Gastroesophageal sphincter (tissue), 3 donors: Measurements from ENCODE around the gene ISLR2.

Experiments used
- EP300 ChIP-seq: sonication (generic); formaldehyde crosslinking; IDR thresholded peaks from one replicate; pipeline ENCODE4 v1.6.1; 2017; ENCODE audit warnings: antibody characterized with exemption, mild to moderate bottlenecking
- POLR2A ChIP-seq, 2 donors: fragments of 450-650 bp; IDR thresholded peaks; one replicate each; pipeline ENCODE4 v1.6.1; 2017; ENCODE audit warnings: antibody characterized with exemption in 2 of 2, mild to moderate bottlenecking in 2 of 2, moderate library complexity in 1 of 2
- POLR2AphosphoS5 ChIP-seq: sonication (generic); formaldehyde crosslinking; IDR thresholded peaks from one replicate; pipeline ENCODE4 v1.6.1; 2017; ENCODE audit warnings: antibody characterized with exemption
- TF ChIP-seq, protein P1 (sequence below), 4 experiments: fragments of 200-600 bp in 2 of 4; fragments of 450-650 bp in 2 of 4; sonication (generic) in 1 of 4; IDR thresholded peaks; one replicate each; pipeline ENCODE4 v1.5.1; 2017 to 2019; ENCODE audit warnings: antibody characterized with exemption in 4 of 4, mild to moderate bottlenecking in 2 of 4, moderate library complexity in 2 of 4

DNA sequence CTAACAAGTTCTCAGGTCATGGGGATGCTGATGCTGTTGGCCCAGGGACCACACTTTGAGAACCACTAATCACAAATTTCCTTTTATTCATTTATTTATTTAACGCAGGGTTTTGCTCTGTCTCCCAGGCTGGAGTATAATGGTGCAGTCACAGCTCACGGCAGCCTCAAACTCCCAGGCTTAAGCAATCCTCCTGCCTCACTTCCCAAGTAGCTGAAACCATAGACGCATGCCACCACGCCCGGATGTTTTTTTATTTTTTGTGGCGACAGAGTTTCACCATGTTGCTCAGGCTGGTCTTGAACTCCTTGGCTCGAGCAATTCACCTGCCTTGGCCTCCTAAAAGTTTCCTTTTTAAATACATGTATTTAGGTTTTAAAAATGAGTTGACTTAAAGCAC, 20.7 kb upstream of the ISLR2 start:
- TF ChIP-seq POLR2AphosphoS5 (no peak), EP300 (no peak), POLR2A (IDR thresholded peaks at IDR 0.05) (no peak)
- TF ChIP-seq, protein P1, sequence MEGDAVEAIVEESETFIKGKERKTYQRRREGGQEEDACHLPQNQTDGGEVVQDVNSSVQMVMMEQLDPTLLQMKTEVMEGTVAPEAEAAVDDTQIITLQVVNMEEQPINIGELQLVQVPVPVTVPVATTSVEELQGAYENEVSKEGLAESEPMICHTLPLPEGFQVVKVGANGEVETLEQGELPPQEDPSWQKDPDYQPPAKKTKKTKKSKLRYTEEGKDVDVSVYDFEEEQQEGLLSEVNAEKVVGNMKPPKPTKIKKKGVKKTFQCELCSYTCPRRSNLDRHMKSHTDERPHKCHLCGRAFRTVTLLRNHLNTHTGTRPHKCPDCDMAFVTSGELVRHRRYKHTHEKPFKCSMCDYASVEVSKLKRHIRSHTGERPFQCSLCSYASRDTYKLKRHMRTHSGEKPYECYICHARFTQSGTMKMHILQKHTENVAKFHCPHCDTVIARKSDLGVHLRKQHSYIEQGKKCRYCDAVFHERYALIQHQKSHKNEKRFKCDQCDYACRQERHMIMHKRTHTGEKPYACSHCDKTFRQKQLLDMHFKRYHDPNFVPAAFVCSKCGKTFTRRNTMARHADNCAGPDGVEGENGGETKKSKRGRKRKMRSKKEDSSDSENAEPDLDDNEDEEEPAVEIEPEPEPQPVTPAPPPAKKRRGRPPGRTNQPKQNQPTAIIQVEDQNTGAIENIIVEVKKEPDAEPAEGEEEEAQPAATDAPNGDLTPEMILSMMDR (IDR thresholded peaks at IDR 0.05): no peak
